ENCODE measurements around the gene ZNF544.
"Not testable (repeated sequence)": the region's sequence is repeated elsewhere in the genome, so short reads cannot be mapped to it uniquely, and the experiment has no call there.

The ZNF544 gene

GRCh38 chr19:58305065-58305931 lies 76.6 kb downstream of the ZNF544 start, which contains the start of gene ERVK3-1:
ERVK3-1 (plus strand) TSS chr19:58305377; CDS start chr19:58312169, 6,792 bp downstream.
- DNase-seq (ENCODE audit: low spot score) (peak; percentile 86), FAIRE-seq (peak; percentile 67)

GRCh38 chr19:58305932-58306323 lies 77.2 kb downstream of the ZNF544 start:
- DNase-seq (ENCODE audit: low spot score): no peak
- FAIRE-seq: no peak

- no peak for FAIRE-seq
- DNase-seq (ENCODE audit: low spot score): no peak
Measured at GRCh38 chr19:58307736-58308135, 79.0 kb downstream of the ZNF544 start.

- DNase-seq (ENCODE audit: low spot score); FAIRE-seq: not testable (repeated sequence)
Measured at GRCh38 chr19:58310685-58311084, 82.0 kb downstream of the ZNF544 start.

- DNase-seq (ENCODE audit: low spot score) (no peak), FAIRE-seq (no peak)
Measured at GRCh38 chr19:58311345-58311865, 82.7 kb downstream of the ZNF544 start.
